HL-60/S4 (cell line): ENCODE results near the gene TFCP2.

Source experiments
- in situ Hi-C: fragments of 300-500 bp; cut with MboI; formaldehyde crosslinking; loops from 2 replicates; pipeline ENCODE4 v1.14.3; 2022; ENCODE audit warnings: low sequenced_read_pairs

TFCP2 gene

DNA sequence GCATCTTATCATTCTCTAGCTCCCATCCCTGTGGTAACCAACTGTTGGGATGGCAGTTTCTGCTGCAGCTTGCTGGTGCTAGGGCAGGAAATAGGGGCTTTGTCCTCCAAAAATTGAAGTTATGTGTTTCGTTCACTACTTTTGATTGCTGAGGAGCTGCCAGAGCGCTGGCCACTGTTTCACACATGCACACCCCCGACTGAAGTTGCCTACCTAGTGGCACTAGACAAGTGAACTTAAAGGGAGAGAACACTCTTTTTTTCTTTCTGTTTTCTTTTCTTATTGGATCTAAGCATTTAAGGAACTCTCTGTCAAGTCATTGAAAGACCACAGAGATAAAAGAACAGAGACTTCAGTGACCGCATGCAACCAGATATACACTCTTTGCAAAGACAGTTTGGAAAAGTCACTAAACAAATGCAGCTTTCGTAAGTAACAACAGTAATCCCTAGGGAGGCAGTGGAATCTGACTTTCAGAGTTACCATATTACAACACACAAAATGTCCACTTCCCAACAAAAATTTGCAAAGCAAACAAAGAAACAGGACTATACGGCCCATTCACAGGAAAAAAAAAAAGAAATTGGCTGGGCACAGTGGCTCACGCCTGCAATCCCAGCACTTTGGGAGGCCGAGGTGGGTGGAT, 12.0 kb downstream of the TFCP2 start:
- in situ Hi-C loops = no loop called here

DNA sequence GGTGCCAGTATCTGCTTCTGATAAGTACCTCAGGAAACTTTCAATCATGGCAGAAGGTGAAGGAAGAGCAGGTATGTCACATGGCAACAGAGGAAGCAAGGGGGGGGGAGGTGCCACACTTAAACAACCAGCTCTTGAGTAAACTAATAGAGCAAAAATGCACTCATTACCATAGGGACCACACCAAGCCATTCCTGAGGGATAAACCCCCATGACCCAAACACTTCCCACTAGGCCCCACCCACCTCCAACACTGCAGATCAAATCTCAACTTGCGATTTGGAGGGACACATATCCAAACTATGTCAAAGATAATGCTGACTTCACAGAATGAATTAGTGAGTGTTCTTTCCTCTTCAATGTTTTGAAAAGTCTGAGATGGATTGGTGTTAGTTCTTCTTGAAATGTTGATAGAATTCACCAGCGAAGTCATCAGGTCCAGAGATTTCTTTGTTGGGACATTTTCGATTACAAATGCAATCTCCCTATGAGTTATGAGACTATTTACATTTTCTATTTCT, 16.6 kb downstream of the TFCP2 start:
- in situ Hi-C loops = no loop called here

DNA sequence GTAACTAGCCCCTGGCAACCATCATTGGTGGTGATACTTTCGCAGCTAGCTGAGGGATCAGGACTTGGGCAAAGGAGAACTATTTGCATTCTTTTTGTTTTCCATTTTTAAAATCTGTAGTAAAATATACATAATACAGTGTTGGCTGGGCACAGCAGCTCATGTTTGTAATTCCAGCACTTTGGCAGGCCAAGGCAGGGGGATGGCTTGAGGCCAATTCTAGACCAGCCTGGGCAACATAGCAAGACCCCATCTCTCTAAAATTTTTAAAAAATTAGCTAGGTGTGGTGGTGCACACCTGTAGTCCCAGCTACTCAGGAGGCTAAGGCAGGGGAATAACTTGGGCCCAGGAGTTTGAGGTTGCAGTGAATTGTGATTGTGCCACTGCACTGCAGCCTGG, 20.0 kb downstream of the TFCP2 start:
- in situ Hi-C loops = no loop called here

DNA sequence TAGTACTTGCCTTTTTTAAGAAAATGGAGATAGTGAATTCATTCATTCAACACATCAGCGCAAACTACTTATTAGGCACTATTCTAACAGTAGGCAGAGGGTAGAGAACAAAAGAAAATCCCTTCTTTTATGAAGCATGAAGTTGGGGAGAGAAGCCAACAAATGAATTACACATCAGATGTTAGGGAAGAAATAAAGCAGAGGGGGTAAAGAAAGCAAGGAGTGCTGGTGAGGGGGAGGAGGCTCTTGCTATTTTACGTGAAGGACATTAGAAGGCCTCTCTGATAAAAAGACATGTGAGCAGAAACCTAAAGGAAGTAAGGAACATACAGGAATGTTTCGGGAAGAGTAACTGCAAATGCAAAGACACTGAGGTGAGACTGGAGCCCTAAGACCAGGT, 22.2 kb downstream of the TFCP2 start:
- in situ Hi-C loops = no loop called here

DNA sequence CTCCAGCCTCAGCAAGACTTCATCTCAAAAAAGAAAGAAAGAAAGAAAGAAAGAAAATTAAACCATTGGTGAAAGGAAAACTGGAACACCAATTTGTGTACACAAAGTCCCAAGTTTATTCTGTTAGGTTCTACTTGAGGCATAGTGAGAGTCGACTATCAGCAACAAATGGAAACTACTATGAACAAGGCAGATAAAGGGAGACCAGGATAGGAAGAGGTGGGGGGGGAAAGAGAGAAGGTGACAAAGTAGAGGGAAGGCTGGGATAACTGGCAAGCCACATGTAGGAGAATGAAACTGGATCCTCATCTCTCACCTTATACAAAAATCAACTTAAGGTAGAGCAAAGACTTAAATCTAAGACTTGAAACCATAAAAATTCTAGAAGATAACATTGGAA, 25.6 kb downstream of the TFCP2 start:
- in situ Hi-C loops = no loop called here

DNA sequence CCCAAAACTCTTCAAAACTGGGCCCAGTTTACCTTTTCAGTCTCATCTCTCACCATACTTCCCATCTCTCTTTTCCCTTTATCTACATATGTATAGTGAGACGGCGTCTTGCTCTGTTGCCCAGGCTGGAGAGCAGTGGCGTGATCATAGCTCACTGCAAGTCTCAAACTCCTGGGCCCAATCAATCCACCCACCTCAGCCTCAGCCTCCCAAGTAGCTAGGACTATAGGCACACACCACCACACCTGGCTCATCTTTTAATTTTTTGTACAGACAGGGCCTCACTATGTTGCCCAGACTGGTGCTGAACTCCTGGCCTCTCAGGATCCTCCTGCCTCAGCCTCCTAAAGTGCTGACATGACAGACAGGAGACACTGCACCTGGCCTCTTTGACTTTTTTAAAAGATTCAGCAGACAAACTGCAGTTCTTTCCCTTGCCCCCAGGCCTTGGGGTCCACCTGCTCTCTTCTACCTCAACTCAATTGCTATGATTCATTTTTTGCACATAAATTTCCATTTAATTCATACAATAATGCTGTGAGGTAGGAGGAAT, 33.6 kb downstream of the TFCP2 start:
- in situ Hi-C loops = no loop called here

DNA sequence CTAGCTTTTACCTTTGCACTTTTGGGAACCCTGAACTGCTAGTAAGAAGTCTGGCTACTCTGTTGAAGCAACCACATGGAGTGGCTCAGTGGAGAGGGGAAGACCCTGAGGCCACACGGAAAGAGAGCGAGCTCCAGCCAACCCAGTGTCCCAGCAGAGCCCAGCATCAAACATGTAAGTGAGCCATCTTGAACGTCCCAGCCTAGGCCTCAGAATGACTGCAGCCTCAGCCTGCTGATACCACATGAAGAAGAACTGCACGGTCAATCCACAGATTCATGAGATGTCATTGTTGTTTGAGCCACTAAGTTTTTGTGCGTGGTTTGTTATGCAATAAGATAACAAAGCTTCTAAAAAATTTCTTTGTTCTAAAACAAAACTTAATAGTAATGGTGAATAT, 40.2 kb downstream of the TFCP2 start:
- in situ Hi-C loops = no loop called here

DNA sequence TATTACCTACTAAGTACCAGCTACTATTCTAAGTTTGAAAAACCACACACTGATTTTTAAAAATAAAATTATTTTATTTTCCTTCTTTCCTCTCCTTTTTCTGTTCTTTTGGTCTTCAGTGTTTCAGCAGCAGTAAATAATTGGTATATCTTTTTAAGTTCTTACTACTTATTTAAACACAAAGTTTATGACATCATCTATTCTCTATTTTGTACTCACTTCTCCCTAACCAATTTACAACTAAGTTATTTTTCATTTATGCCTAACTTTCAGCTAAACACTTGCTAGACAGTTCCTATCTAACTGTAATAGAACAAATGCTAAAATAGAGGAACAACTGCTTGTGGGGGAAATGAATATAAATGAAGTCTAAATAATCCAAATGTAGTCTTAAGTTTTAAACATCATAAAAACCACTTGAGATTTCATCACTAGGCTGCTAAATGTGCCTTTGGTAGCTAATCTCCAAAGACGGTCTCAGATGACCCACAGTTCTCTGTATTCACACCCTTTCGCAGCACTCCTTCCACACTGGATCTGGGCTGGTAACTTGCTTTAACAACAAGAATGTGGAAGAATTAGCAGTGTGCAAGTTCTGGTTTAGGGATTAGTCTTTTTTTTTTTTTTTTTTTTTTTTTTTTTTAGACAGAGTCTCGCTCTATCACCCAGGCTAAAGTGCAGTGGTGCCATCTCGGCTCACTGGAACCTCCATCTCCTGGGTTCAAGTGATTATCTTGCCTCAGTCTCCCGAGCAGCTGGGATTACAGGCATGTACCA, 41.0 kb downstream of the TFCP2 start:
- in situ Hi-C loops = no loop called here

DNA sequence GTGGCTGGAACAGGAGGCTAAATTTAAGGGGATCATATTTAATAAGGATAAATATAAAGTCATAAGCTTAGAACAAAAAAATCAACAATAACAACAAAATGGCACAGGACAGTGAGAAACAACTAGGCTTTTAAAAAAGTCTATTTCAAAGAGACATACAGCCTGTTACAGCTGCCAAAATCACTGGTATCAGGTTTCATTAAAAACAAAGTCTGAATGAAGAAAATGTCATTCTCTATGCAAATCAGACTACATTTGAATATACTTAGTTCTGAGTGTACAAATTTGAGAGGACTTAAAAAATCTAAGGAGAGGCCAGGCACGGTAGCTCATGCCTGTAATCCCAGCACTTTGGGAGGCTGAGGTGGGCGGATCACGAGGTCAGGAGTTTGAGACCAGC, 44.0 kb downstream of the TFCP2 start:
- in situ Hi-C loops = no loop called here

DNA sequence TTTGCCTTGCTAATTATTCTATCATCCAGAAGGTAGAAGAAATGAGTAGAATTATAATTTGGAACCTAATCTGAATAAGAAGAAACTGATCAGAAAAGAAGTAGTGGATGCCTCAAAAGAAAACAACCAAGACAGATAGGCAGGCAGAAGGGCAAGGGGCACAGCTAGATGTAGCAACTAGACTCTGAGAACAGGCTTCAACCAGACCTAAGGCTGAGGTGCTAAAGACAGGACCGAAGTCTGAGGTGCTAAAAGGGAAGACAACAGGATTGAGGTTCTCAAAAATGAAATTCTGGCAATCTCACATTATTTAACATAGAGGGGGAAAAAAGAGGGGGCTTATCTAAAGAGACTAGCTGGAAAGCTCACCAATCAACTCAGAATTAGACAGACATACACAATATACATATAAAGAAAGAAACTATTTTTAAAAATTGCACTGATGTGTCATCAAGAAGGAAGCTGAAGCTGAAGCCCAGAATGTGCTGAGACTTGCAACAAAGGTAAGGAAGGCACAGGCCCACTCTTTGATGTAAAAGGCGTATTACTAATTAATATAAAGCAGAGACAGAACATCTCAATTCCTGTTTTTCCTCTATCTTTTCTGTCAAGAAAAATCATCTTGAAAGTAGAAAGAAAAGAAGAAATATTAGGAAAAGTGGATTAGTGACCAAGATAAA, 45.7 kb downstream of the TFCP2 start:
- in situ Hi-C loops = no loop called here

DNA sequence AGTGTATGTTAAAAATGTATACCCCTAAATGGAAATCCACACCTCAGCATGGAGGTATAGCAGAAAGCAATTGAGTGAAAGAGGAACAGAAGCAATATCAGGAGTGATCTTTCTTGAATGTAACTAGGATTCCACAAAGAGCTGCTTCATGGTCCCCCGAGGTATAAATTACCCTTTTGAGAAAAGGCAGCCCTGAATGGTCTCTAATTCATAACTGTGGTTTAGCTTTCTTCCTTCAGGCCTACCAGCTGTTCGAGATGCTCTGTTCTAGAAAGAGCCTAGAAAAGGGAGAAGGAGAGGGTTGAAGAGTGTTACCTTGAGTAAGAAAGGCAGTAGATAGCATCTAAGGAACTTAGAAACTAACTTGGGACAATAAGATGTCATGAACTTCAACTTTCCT, 46.6 kb downstream of the TFCP2 start:
- in situ Hi-C loops = no loop called here

DNA sequence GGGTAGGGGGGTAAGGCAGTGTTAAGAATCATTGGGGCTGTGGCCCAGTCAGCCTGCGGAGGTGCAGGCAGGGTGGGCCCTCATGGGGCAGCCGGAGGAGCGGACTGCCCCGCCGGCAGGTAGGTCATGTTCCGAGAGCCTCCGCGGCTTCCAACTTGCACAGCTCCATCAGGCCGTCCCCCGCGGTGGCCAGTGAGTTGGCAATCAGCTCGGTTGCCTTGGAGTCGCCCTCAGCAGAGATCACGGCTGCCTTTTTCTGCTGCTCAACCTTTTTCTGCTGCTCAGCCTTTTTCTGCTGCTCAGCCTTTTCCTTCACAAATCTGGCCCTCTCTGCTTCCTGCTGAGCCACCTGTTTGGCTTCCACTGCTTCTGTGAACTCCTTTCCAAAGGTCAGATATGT, 48.4 kb downstream of the TFCP2 start:
- in situ Hi-C loops = no loop called here

DNA sequence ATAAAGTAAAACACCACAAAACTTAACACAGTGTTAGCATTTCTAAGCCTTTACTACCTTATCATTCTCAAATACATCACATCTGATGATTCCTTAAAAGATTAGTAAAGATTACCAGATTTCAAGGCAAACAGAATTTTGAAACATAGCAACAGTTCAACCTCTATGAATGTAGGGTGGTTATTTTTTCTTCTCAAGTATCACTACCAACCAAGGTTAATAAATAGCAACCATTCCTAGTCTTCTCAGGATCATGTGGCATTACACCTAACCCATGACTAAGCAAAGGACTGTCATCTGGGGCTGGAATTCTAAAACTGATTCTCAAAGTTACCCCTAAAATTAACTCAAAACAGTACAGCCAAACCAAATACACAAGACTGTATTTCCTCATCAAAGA, 50.1 kb downstream of the TFCP2 start:
- in situ Hi-C loops = no loop called here

DNA sequence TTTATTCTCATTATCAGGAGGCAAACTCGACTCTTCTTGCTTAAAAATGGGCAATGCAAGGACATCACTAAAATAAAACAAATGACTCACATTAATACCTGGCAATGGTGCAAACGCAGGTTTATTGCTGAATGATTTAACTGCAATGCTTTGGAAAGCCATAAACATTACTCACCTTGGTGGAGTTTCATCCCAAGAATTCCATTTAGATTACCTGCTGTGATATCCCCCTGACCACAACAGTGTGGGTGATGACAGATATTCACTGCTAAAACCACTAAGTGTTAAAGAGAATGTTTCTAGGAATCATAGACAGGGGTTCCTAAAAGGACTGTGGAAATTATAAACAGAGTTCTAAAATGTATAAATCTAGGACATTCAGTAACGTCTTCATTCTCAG, 54.2 kb downstream of the TFCP2 start:
- in situ Hi-C loops = no loop called here

DNA sequence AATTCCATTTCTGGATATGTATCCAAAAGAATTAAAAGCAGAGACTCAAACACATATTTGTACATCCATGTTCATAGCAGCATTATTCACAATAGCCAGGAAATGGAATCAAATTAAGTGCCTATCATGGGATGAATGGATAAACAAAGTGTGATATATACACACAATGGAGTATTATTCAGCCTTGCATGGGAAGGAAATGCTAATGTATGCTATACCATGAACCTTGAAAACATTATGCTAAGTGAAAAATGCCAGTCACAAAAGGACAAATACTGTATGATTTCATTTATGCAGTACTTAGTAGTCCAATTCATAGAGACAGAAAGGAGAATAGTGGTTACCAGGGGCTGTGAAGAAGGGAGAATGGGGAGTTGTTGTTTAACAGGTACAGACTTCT, 57.4 kb downstream of the TFCP2 start:
- in situ Hi-C loops = no loop called here

DNA sequence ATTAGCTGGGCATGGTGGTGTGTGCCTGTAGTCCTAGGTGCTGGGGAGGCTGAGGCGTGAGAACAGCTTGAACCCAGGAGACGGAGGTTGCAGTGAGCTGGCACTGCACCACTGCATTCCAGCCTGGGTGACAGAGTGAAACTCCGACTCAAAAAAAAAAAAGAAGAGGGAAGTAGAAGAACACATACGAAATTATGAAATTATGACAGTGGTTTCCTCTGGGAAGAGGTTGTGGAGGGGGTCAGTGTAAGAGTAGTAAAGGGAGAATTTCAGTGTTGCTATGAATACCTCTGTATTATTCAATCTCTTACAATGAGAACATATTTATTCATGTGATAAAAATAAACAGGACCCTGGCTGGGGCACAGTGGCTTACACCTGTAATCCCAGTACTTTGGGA, 64.8 kb downstream of the TFCP2 start:
- in situ Hi-C loops = no loop called here

DNA sequence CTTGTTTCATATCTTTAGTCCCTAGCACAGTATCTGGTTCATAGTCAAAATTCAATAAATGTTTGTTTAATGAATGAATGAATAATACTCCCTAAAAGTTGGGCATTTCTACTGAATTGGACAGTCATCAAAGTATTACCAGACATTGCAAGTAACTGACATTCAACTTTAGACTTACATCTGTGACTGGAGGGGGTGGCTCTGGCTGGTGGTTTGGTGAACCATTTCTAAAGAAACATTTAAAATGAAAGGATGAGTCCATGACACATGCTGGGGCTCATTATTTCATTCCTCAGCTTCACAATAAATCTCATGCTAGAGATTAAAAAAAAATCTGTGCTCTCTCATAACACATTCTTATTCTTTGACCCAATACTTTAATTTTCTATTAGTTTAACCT, 69.0 kb downstream of the TFCP2 start:
- in situ Hi-C loops = no loop called here

DNA sequence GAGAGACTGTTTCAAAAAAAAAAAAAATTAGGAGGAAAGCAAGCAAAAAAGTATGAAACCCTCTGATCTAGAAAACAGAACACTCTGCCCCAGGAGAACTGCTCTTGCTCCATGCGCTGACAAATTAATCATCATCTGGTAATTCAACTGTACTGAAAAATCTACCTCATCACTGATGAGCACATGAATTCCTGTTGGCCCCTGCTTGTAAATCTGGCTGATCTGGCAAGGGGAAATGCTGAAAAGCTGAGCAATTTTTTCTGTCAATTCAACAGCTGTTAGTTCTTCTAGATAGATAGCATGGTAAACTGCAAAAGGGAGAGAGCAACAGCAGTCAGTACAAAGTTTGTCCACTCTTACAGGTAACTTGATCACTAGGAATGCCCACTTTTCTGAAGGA, 74.3 kb downstream of the TFCP2 start:
- in situ Hi-C loops = no loop called here

DNA sequence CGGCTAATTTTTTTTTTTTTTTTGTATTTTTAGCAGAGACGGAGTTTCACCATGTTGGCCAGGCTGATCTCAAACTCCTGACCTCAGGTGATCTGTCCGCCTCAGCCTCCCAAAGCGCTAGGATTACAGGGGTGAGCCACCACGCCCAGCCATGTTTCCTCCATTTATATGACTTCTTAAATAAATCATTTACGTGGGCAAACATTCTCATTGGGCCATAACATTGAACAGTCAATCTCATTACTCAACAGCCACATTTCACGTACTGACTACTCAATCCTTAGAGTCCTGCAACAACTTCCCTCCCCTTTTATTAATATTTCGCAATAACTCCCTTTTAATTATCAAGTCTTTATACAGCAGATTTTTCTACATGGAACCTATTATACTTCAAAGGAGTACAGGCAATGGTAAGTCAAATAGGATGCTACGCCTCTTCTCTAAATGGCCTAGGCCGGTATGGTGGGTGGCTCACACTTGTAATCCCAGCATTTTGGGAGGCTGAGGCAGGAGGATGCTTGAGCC, 82.2 kb downstream of the TFCP2 start:
- in situ Hi-C loops = no loop called here

DNA sequence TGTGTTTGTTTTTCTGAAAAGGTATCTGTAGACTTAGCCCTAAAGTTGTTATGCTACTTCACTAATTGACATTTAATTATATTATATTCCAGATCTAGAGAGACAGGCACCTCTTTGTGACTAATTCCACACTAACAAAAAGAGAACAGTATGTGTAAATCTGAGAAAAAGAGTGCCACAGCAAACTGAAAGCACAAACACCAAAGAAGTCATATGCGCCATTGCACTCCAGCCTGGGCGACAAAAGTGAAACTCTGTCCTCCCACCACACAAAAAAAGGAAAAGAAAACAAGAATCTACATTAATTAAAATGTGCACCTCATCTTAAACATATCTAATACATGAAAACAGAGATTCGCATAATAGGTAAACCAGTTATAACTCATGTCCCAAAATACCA, 85.1 kb downstream of the TFCP2 start:
- in situ Hi-C loops = no loop called here

DNA sequence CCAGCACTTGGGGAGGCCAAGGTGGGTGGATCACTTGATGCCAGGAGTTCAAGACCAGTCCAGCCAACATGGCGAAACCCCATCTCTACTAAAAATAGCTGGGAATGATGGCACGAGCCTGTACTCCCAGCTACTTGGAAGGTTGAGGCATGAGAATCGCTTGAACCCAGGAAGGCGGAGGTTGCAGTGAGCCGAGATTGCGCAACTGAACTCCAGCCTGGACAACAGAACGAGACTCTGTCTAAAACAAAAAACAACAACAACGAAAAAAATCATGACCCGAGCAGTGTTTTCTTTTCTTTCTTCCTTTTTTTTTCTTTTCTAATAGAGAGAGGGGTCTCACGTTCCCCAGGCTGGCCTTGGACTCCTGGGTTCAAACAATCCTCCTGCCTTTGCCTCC, 86.0 kb downstream of the TFCP2 start:
- in situ Hi-C loops = no loop called here

DNA sequence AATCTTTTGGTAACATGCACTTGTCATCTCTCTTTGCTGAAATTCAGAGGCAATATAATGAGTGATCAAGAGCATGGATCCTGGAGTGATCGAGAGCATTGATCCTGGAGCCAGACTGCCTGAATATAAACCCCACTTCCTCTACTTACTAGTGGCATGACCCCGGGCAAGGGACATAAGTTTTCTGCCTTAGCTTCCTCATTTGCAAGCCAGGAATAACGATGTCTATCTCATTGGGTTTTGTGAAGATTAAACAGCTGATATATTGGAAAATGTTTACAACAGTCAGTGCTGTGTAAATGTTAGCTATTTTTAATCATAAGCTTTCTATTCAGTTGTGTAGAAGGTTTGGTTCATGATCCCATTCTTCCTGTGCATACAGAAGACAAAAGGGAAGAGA, 87.2 kb downstream of the TFCP2 start:
- in situ Hi-C loops = no loop called here
